SK-N-SH (cell line): Measurements from ENCODE around the gene THSD4.

ENCODE experiments used
- EP300 ChIP-seq, 2 experiments: IDR thresholded peaks; 2 replicates each; pipeline versions ENCODE4 v1.4.0 to v1.6.1; 2012; ENCODE audit warnings: borderline replicate concordance in 1 of 2, low read depth in 1 of 2, low read length in 1 of 2
- FOSL2 ChIP-seq: IDR thresholded peaks from 2 replicates; pipeline ENCODE4 v1.4.0; 2012; ENCODE audit warnings: low read depth, mild to moderate bottlenecking, moderate library complexity, borderline replicate concordance
- GABPA ChIP-seq: IDR thresholded peaks from 2 replicates; pipeline ENCODE4 v1.4.0; 2012; ENCODE audit warnings: low read depth, mild to moderate bottlenecking
- MXI1 ChIP-seq: IDR thresholded peaks from 2 replicates; pipeline ENCODE4 v1.6.1; 2012; ENCODE audit warnings: mild to moderate bottlenecking, low read depth, low read length, improper control_type of control experiment
- NRF1 ChIP-seq: IDR thresholded peaks from 2 replicates; pipeline ENCODE4 v1.6.1; 2012; ENCODE audit warnings: low read depth, mild to moderate bottlenecking, low read length
- POLR2AphosphoS5 ChIP-seq: IDR thresholded peaks from 2 replicates; pipeline ENCODE4 v1.6.1; 2012; ENCODE audit warnings: low read depth, low read length
- RAD21 ChIP-seq: IDR thresholded peaks from 2 replicates; pipeline ENCODE4 v1.6.1; 2012; ENCODE audit warnings: mild to moderate bottlenecking, low read length
- TCF12 ChIP-seq: IDR thresholded peaks from 2 replicates; pipeline ENCODE4 v1.4.0; 2012
- TF ChIP-seq, protein P1 (sequence below): fragments of 200-600 bp; sonication (generic); IDR thresholded peaks from 2 replicates; pipeline ENCODE4 v1.6.1; 2017; ENCODE audit warnings: antibody characterized with exemption, mild to moderate bottlenecking, moderate library complexity

- TF ChIP-seq FOSL2 (no peak), GABPA (no peak), EP300 (IDR thresholded peaks at IDR 0.05; ENCODE audit: borderline replicate concordance in 1 of 2, low read depth in 1 of 2, low read length in 1 of 2) (no peak), RAD21 (no peak), MXI1 (no peak), TCF12 (no peak), POLR2AphosphoS5 (no peak), NRF1 (no peak)
- TF ChIP-seq, protein P1, sequence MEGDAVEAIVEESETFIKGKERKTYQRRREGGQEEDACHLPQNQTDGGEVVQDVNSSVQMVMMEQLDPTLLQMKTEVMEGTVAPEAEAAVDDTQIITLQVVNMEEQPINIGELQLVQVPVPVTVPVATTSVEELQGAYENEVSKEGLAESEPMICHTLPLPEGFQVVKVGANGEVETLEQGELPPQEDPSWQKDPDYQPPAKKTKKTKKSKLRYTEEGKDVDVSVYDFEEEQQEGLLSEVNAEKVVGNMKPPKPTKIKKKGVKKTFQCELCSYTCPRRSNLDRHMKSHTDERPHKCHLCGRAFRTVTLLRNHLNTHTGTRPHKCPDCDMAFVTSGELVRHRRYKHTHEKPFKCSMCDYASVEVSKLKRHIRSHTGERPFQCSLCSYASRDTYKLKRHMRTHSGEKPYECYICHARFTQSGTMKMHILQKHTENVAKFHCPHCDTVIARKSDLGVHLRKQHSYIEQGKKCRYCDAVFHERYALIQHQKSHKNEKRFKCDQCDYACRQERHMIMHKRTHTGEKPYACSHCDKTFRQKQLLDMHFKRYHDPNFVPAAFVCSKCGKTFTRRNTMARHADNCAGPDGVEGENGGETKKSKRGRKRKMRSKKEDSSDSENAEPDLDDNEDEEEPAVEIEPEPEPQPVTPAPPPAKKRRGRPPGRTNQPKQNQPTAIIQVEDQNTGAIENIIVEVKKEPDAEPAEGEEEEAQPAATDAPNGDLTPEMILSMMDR = no peak
Measured at GRCh38 chr15:71742964-71743363, 627.7 kb downstream of the THSD4 start.
